Measurements from ENCODE around the gene PRKAR1A.
"Not testable (repeated sequence)": the region's sequence is repeated elsewhere in the genome, so short reads cannot be mapped to it uniquely, and the experiment has no call there.

The PRKAR1A gene

GRCh38 chr17:68511671-68512246 lies 471 bp upstream of the PRKAR1A start:
- DNase-seq (ENCODE audit: low spot score) = peak; percentile 83

- DNase-seq (ENCODE audit: low spot score) = no peak
Observed at GRCh38 chr17:68512960-68513474, 787 bp downstream of the PRKAR1A start.

- no peak for DNase-seq (ENCODE audit: low spot score)
Observed at GRCh38 chr17:68513932-68514331, 1.7 kb downstream of the PRKAR1A start.

DNA sequence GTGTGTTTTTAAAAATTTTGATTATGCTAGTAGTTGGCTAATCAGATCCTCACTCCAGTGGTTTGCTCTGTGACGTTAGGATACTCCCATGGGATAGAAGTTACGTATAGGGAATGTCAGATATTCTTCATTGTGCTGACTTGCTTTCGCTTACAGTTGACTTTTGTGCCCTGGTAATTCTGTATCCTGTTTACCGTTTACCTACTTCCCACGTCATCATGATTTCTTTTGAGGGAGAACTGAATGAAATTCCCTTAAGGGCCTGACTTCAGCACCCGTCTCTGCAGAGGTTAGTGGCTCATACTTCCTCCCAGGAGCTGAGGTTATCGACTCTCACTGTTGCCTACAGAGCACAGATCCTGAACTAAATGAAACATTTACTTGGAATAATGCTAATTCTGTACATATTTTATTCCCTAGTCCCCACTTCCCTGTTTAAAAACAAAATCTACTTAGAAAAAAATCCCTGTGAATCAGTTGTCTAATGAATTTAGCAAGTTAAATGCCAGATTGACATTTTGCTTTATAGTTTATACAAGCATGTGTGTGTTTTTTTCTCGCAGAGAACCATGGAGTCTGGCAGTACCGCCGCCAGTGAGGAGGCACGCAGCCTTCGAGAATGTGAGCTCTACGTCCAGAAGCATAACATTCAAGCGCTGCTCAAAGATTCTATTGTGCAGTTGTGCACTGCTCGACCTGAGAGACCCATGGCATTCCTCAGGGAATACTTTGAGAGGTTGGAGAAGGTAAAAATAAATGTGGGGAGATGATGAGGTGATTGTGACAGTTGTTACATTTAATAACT lies 2.8 kb downstream of the PRKAR1A start:
- DNase-seq (ENCODE audit: low spot score) = no peak

DNA sequence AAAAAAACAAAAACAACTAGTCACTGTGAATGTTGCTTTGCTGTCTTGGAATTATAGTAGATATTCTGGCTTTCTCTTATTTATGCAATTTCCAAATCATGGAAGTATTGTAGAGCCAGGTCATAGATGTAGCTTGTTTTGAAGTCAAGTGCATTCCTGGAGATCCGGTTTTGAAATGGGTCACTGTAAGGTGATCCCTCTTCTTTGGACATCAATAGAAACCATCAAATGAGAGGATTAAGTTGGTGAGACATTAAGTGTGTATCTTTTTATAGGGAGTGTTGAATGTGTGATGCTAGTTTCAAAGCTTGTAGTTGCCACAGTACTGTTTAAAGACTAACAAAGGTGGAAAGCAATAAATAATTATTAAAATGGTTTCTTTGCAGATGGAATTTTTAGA lies 4.5 kb downstream of the PRKAR1A start:
- DNase-seq (ENCODE audit: low spot score) = no peak

GRCh38 chr17:68517605-68518004 lies 5.4 kb downstream of the PRKAR1A start:
- DNase-seq (ENCODE audit: low spot score) = not testable (repeated sequence)

- DNase-seq (ENCODE audit: low spot score) = no peak
Observed at GRCh38 chr17:68518063-68518815, 6.0 kb downstream of the PRKAR1A start.

DNA sequence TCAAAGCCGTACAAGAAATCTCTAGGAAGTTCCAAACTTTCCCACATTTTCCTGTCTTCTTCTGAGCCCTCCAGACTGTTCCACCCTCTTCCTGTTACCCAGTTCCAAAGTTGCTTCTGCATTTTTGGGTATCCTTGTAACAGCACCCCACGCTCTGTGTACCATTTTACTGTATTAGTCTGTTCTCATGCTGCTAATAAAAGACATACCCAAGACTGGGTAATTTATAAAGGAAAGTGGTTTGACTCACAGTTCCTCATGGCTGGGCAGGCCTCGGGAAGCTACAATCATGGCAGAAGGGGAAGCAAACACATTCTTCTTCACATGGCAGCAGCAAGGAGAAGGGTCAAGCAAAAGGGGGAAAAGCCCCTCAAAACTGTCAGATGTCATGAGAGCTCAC lies 6.8 kb downstream of the PRKAR1A start:
- DNase-seq (ENCODE audit: low spot score) = not testable (repeated sequence)

- no peak for DNase-seq (ENCODE audit: low spot score)
Observed at GRCh38 chr17:68519911-68520310, 7.7 kb downstream of the PRKAR1A start.

- DNase-seq (ENCODE audit: low spot score) = no peak
Observed at GRCh38 chr17:68522266-68522665, 10.0 kb downstream of the PRKAR1A start.

DNA sequence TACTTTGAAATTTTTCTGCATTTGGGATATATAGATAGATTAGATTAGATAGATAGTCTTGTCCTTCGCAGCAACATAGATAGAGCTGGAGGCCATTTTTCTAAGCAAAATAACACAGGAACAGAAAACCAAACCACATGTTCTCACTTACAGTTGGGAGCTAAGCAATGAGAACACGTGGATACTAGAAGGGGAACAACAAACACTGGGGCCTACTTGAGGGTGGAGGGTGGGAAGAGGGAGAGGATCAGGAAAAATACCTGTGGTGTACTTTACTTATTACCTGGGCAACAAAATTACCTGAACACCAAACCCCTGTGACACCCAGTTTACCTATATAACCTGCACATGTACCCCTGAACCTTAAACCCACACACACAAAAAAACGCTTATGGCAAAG lies 14.3 kb downstream of the PRKAR1A start:
- no peak for DNase-seq (ENCODE audit: low spot score)

DNA sequence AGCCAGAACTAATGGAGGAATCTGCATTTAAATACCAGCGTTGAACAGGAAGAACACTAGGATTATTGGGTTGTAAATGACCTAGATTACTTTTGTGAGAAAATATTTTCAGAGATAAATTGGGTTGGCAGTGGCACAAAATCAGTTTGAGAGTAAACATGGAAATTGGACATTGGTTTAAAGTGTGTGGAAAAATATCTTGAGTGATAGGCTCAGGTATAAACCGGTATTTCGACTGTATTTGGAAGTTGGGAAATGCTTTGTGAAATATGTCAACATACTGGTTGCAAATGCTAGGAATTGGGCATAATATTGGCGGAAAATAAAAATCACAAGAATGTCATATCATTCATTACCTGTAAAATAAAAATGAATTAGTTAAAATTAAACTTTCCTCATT lies 15.1 kb downstream of the PRKAR1A start:
- no peak for DNase-seq (ENCODE audit: low spot score)

DNA sequence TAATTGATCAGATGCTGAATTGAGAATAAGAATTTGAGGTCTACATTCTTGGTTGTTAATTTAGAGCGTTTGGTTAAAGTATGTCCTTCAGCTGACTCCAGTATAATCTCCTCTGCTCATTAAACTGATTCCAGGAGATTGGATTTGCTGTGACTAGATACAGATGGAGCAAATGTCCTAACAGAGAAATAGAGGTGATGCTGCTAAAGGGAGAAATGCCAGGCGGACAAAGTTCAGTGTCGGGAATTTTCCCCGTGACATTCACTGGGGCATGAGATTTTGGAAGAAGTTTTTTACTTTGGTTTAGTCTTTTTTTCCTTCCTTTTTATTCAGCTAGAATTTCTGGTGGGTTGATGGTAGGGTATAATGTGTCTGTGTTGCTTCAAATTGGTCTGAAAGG lies 19.0 kb downstream of the PRKAR1A start:
- no peak for DNase-seq (ENCODE audit: low spot score)

GRCh38 chr17:68532826-68533225 lies 20.6 kb downstream of the PRKAR1A start:
- no peak for DNase-seq (ENCODE audit: low spot score)

- DNase-seq (ENCODE audit: low spot score) = no peak
Observed at GRCh38 chr17:68533887-68534694, 21.9 kb downstream of the PRKAR1A start.

- DNase-seq (ENCODE audit: low spot score) = no peak
Observed at GRCh38 chr17:68534695-68535088, 22.5 kb downstream of the PRKAR1A start.

GRCh38 chr17:68535922-68536321 lies 23.7 kb downstream of the PRKAR1A start:
- no peak for DNase-seq (ENCODE audit: low spot score)

DNA sequence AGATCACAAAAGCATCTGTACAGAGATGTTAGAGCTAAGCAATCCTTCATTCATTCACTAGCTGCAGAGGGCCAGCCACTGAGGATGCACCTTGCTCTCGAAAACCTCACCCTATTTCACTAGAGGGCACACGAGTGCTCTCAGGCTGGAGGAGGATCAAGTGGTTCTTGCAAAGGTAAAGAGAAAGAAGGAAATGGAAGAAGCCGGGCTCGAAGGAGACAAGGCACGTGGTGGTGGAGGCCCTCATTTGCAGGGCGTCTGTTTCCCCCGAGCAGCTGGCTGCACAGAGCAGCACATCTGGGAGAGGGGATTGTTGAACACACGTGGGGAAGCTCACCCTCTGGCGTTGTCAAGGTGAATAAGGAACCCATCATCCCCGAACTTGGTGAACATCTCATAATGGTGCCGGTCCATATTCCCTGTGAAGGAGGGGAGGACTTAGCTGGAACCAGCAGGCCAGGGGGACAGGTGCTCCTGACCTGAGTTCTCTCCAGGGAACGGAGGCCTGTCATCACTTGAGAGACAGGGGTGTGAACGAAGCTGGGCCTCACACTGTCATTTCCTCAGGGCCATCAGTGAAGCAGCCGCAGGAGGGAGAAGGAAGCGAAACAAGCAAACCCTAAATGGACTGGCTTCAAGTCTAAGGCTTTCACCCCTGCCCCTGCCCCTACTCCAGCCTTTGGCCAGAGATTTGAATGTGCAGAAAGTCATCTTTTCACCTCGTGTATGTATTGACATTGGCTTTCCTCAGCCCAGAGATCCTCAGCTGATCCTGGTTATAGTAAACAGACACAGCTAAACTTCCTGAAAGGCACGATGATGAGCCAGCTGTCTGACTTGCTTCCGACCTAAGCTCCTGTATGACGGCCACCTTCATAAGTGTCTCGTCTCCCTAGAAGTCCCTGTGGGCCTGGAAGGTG lies 27.6 kb downstream of the PRKAR1A start:
- peak; percentile 23 for DNase-seq (ENCODE audit: low spot score)

DNA sequence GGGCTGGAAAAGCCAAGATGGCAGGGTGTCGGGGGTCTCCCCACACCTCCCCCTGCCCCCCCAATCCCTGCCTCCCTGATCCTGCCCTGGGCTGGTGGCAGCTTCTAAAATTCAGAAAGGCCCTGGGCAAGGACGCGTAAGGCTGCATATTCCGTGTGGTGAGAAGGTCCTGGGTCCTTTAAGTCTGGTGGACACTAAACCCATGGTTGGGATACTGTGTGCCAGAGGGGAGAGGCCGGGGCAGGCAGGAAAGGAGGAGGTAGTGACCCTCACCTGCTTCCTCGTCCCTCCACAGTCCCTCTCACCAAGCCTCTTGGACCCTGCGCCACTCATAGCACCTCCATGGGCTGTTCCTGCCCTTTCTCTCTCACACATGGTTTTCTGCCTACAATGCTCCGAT lies 28.8 kb downstream of the PRKAR1A start:
- DNase-seq (ENCODE audit: low spot score) = no peak

GRCh38 chr17:68541816-68542215 lies 29.6 kb downstream of the PRKAR1A start:
- DNase-seq (ENCODE audit: low spot score) = no peak
